Osteoblast (primary cell): ENCODE measurements around the gene BNIP3. TPM values are rescaled to one million over a fixed set of nuclear protein-coding genes. Genes with fewer than 3 reads are reported as not detected.

Source experiments
- DNase-seq: peaks from one replicate; pipeline ENCODE4 v3.0.0; 2011; ENCODE audit warnings: low spot score, mixed read lengths; ENCODE audit not compliant: insufficient read length; ENCODE audit errors: missing footprints
- H2AFZ ChIP-seq: 2 replicates; pipeline ENCODE4 v1.6.0; 2011; ENCODE audit warnings: mild to moderate bottlenecking, low read length
- H3K27ac ChIP-seq: 2 replicates; pipeline ENCODE4 v1.5.1; 2011; ENCODE audit warnings: mild to moderate bottlenecking, low read depth, low read length, moderate library complexity
- H3K27me3 ChIP-seq: 2 replicates; pipeline ENCODE4 v1.6.0; 2012; ENCODE audit warnings: mild to moderate bottlenecking, control low read depth, inconsistent platforms, low read length, moderate library complexity; ENCODE audit not compliant: insufficient read depth
- H3K36me3 ChIP-seq: 2 replicates; pipeline ENCODE4 v1.5.1; 2011; ENCODE audit warnings: mild to moderate bottlenecking, low read length, control low read depth, moderate library complexity; ENCODE audit not compliant: insufficient read depth
- H3K4me1 ChIP-seq: 2 replicates; pipeline ENCODE4 v1.5.1; 2011; ENCODE audit warnings: mild to moderate bottlenecking, low read length, control low read depth, moderate library complexity; ENCODE audit not compliant: insufficient read depth
- H3K4me2 ChIP-seq: 2 replicates; pipeline ENCODE4 v1.6.0; 2011; ENCODE audit warnings: mild to moderate bottlenecking, low read length; ENCODE audit not compliant: insufficient read depth
- H3K4me3 ChIP-seq: fragments of 200-600 bp; sonication (generic); 3 replicates; pipeline ENCODE4 v1.5.1; 2012; ENCODE audit warnings: mild to moderate bottlenecking, low read length, inconsistent platforms; ENCODE audit not compliant: insufficient read depth
- H3K79me2 ChIP-seq: 2 replicates; pipeline ENCODE4 v1.6.0; 2012; ENCODE audit warnings: mild to moderate bottlenecking, low read length, control low read depth, inconsistent platforms; ENCODE audit not compliant: insufficient read depth
- H3K9me3 ChIP-seq: 2 replicates; pipeline ENCODE4 v1.5.1; 2011; ENCODE audit warnings: low read depth, low read length, control low read depth
- H4K20me1 ChIP-seq: 2 replicates; pipeline ENCODE4 v1.6.0; 2012; ENCODE audit warnings: mild to moderate bottlenecking, low read length, control low read depth; ENCODE audit not compliant: insufficient read depth
- total RNA-seq: library from RNA; depleted of rRNA; stranded (reverse); fragments of >200 nt; gene quantifications from 2 replicates; pipeline ENCODE4 v1.2.3, GENCODE V29; 2012
- TF ChIP-seq, protein P1 (sequence below): IDR thresholded peaks from 2 replicates; pipeline ENCODE4 v1.5.1; 2011; ENCODE audit warnings: mild to moderate bottlenecking, low read depth, low read length, moderate library complexity; ENCODE audit errors: extremely low read depth

The BNIP3 gene
- total RNA-seq, 1 donor: 112 TPM

- Histone ChIP-seq H3K27me3 (no peaks in the 10 kb centered on the region), H2AFZ (no peak overlapping the region), H3K4me1 (peaks cover 47% of the 10 kb centered on the region), H3K4me3 (no peak overlapping the region), H4K20me1 (no peaks in the 10 kb centered on the region), H3K9me3 (no peaks in the 10 kb centered on the region), H3K4me2 (no peak overlapping the region), H3K79me2 (peaks cover 40% of the 10 kb centered on the region), H3K36me3 (peaks cover 44% of the 10 kb centered on the region), H3K27ac (no peak overlapping the region)
- TF ChIP-seq, protein P1, sequence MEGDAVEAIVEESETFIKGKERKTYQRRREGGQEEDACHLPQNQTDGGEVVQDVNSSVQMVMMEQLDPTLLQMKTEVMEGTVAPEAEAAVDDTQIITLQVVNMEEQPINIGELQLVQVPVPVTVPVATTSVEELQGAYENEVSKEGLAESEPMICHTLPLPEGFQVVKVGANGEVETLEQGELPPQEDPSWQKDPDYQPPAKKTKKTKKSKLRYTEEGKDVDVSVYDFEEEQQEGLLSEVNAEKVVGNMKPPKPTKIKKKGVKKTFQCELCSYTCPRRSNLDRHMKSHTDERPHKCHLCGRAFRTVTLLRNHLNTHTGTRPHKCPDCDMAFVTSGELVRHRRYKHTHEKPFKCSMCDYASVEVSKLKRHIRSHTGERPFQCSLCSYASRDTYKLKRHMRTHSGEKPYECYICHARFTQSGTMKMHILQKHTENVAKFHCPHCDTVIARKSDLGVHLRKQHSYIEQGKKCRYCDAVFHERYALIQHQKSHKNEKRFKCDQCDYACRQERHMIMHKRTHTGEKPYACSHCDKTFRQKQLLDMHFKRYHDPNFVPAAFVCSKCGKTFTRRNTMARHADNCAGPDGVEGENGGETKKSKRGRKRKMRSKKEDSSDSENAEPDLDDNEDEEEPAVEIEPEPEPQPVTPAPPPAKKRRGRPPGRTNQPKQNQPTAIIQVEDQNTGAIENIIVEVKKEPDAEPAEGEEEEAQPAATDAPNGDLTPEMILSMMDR: no peak
- no peak for DNase-seq
These were observed 37.3 kb downstream of the BNIP3 start for GRCh38 chr10:131944412-131944811.

- no peaks in the 10 kb centered on the region for H3K27me3 ChIP-seq
- DNase-seq: no peak
- no peak overlapping the region for H3K4me3 ChIP-seq
- H4K20me1 ChIP-seq: no peaks in the 10 kb centered on the region
- H3K9me3 ChIP-seq: no peaks in the 10 kb centered on the region
- peak overlapping the region; percentile 32 for H3K27ac ChIP-seq
- peaks cover 38% of the 10 kb centered on the region for H3K36me3 ChIP-seq
- peaks cover 38% of the 10 kb centered on the region for H3K79me2 ChIP-seq
- peaks cover 41% of the 10 kb centered on the region for H3K4me1 ChIP-seq
- TF ChIP-seq, protein P1: peak; percentile 45
- H2AFZ ChIP-seq: no peak overlapping the region
- no peak overlapping the region for H3K4me2 ChIP-seq
These were observed 38.5 kb downstream of the BNIP3 start for GRCh38 chr10:131943021-131943814.

- Histone ChIP-seq H2AFZ (no peak overlapping the region), H3K9me3 (no peaks in the 10 kb centered on the region), H3K36me3 (peaks cover 42% of the 10 kb centered on the region), H3K27ac (peak overlapping the region; percentile 32), H3K79me2 (peaks cover 45% of the 10 kb centered on the region), H3K27me3 (no peaks in the 10 kb centered on the region), H3K4me2 (no peak overlapping the region), H4K20me1 (no peaks in the 10 kb centered on the region), H3K4me1 (peaks cover 33% of the 10 kb centered on the region), H3K4me3 (no peak overlapping the region)
- TF ChIP-seq, protein P1: no peak
- no peak for DNase-seq
These were observed 39.3 kb downstream of the BNIP3 start for GRCh38 chr10:131942455-131942854.

DNA sequence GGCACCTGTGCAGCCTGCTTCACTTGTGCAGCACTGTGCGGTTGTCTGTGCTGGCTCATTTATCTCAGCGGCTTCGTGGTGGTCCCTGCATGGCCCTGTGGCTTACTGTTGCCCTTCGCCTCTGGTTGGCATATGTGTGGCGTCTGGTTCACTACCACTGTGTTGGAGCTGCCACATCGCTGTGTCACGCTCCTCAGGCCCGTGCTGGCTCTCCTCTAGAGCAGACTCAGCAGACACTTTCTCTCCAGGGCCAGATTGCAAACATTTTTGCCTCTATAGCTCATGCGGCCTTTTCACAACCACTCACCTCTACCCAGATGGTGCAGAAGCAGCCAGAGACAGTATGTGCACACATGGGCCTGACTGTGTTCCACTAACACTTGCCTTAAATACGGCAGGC lies 43.0 kb downstream of the BNIP3 start:
- H3K27ac ChIP-seq: no peak overlapping the region
- H4K20me1 ChIP-seq: peaks cover 6% of the 10 kb centered on the region
- peaks cover 46% of the 10 kb centered on the region for H3K36me3 ChIP-seq
- no peaks in the 10 kb centered on the region for H3K27me3 ChIP-seq
- no peak overlapping the region for H3K4me2 ChIP-seq
- H3K4me1 ChIP-seq: peaks cover 3% of the 10 kb centered on the region
- no peak for DNase-seq
- no peaks in the 10 kb centered on the region for H3K9me3 ChIP-seq
- TF ChIP-seq, protein P1: no peak
- H3K4me3 ChIP-seq: no peak overlapping the region
- peaks cover 78% of the 10 kb centered on the region for H3K79me2 ChIP-seq
- no peak overlapping the region for H2AFZ ChIP-seq
